ENCODE data around the gene MEIOC. TPM values are rescaled to one million over a fixed set of nuclear protein-coding genes. Genes with fewer than 3 reads are reported as not detected.
A peak's percentile ranks its signal among the peaks of the same experiment; 100 is the strongest.

Gene MEIOC
- 0.21 and 0.46 TPM in 2 replicates for total RNA-seq
- polyA plus RNA-seq = 1.1 and 2.3 TPM in 2 replicates

DNA sequence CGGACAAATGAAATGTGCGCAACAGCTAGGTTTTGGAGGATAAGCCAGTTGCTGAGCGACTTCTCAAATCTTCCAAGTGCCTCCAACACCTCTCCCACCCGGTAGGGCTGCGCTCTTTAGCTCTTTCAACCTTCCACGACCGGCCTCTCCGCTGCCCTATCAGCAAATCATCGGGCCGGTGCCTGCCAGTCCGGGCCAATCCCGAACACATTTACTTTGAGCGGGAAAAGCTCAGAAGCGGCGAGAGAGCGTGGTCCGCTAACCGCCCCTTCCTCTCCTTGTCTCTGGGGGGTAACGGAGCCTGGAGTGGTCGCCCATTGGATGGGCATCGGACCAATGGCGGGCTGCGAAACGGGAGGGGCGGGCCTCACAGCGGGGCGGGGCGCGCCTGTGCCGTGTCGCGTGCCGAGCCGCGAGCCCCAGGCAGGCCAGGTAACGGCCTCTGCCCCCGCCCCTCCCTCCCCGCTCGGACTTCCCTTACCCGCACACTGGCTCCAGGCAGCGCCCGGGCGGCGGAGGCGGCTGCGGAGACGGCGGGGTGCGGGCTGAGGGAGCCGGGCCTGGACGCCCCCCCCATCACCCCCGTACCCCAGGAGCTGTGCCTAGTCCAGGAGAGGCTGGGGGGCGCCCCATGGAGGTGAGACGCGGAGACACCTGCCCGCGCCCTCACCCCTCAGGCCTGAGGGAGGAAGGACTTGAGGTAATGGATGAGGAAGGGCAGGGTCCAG is at the start of gene MEIOC:
MEIOC (plus strand) TSS at position 486 of the 728 bp plus-strand sequence; CDS start at position 632, 146 bp downstream.
- H3K27ac ChIP-seq = no peak within 1 kb of the TSS
- TF ChIP-seq, protein P1, sequence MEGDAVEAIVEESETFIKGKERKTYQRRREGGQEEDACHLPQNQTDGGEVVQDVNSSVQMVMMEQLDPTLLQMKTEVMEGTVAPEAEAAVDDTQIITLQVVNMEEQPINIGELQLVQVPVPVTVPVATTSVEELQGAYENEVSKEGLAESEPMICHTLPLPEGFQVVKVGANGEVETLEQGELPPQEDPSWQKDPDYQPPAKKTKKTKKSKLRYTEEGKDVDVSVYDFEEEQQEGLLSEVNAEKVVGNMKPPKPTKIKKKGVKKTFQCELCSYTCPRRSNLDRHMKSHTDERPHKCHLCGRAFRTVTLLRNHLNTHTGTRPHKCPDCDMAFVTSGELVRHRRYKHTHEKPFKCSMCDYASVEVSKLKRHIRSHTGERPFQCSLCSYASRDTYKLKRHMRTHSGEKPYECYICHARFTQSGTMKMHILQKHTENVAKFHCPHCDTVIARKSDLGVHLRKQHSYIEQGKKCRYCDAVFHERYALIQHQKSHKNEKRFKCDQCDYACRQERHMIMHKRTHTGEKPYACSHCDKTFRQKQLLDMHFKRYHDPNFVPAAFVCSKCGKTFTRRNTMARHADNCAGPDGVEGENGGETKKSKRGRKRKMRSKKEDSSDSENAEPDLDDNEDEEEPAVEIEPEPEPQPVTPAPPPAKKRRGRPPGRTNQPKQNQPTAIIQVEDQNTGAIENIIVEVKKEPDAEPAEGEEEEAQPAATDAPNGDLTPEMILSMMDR (IDR thresholded peaks at IDR 0.05; ENCODE audit: low read depth, low read length) = no peak
- peaks cover 42% of the 10 kb centered on the region for H3K27me3 ChIP-seq
- H3K9me3 ChIP-seq (ENCODE audit: low read depth) = no peaks in the 10 kb centered on the region
- H3K4me3 ChIP-seq = peak within 1 kb of the TSS; percentile 7
- H3K36me3 ChIP-seq = no peaks in the 10 kb centered on the region
- no peaks in the 10 kb centered on the region for H3K4me1 ChIP-seq (ENCODE audit: low read depth)
- peak; percentile 22 to 48 for DNase-seq (ENCODE audit: low read depth in 1 of 2, low spot score in 1 of 2)

DNA sequence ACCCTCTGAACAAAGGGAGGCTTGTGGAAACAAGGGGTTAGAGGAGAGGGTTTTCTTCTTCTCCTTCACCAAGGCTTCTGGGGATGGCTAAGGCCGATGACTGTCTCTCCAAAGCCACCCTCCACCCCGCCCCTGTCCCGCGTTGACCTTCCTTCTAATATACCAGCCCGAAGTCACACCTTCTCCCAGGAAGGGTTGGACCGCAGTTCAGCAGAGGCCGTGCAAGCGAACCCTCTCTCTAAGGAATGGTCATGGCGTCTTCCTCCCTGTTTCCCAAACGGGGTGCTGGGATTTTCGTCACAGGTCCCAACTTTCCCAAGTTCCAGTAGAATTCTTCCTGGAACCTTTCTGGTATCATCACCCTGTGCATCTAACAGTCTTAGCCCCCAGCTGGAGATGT is 49.6 kb upstream of the MEIOC start:
- H3K4me3 ChIP-seq = no peak overlapping the region
- H3K36me3 ChIP-seq = no peaks in the 10 kb centered on the region
- TF ChIP-seq, protein P1 (IDR thresholded peaks at IDR 0.05; ENCODE audit: low read depth, low read length) = no peak
- H3K27me3 ChIP-seq = no peaks in the 10 kb centered on the region
- peaks cover 12% of the 10 kb centered on the region for H3K4me1 ChIP-seq (ENCODE audit: low read depth)
- no peak for DNase-seq (ENCODE audit: low read depth in 1 of 2, low spot score in 1 of 2)
- H3K27ac ChIP-seq = no peak overlapping the region
- H3K9me3 ChIP-seq (ENCODE audit: low read depth) = no peaks in the 10 kb centered on the region

DNA sequence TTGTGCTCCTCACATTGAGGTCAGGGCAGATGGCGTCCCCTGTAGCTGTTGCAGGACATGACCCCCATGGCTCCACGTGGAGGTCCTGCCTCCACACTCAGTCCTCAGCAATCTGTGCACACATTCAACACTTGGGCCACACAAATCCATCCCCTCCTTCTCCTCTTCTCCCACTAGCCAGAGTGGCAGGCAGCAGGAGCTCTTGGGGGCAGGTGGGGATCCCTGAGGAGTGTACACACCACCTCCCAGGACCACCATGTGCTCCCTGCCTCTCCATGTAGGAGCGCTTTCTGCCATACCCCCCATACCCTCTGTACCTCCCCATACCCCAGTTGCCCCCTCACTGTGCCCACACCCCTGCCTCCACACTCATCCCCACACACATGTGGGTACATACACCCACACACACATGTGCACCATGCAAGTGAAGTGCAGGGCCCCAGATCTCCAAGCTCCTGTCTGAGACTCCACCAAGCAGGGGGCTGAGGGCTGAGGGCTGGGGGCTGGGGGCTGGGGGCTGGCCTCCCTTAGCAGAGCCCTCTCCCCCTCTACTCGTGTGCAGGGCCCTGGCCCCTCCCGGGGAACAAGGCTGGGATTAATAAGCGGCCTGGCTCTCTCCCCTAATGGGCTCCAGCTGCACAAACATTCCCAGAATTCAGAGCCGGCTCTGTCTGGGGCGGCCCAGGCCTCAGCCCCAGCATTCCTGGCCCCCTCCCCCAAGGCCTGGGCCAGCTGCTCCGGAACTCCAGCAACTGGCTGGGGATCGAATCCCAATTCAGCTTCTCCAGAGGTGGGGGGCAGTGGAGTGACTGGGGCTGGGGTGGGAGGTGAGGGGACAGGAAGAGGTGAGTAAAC is 48.2 kb upstream of the MEIOC start:
- H3K27me3 ChIP-seq = no peaks in the 10 kb centered on the region
- no peak overlapping the region for H3K4me3 ChIP-seq
- DNase-seq (ENCODE audit: low read depth in 1 of 2, low spot score in 1 of 2) = peak in 1 of 2 donors; percentile 45
- TF ChIP-seq, protein P1 (IDR thresholded peaks at IDR 0.05; ENCODE audit: low read depth, low read length) = no peak
- peak overlapping the region; percentile 10 for H3K27ac ChIP-seq
- no peaks in the 10 kb centered on the region for H3K9me3 ChIP-seq (ENCODE audit: low read depth)
- no peaks in the 10 kb centered on the region for H3K36me3 ChIP-seq
- H3K4me1 ChIP-seq (ENCODE audit: low read depth) = peaks cover 12% of the 10 kb centered on the region

DNA sequence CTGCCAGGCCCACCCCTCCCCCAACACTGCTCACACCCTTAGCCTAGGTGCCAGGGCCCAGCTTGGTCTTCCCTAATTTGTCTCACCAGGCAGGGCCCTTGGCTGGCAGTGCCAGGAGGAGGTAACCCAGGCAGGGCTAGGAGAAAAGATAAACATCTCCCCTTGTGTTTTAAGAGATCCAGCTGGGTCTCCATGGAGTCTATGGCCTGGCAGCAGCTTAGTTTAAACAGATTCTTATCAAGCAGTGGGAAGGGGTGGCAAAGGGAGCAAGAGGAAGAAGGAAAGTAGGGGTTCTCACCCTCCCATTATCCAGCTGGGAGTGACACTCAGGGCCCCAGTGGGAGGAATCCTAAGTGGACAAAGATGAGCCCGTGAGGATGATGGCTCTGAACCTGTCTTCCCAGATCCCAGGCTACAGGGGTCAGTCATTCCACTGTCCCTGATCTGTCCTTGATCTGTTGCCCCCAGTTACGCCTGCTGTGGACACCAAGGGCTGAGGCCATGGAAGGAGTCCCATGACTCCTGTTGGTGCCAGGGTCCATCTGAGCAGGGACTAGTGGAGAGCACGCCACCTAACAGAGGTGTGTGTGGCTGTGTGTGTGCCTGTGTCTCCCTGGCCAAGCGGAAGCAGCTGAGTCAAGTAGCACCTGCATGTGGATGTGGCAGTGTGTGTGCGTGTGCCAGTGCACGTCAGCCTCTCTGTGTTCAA is 47.4 kb upstream of the MEIOC start:
- Histone ChIP-seq H3K4me3 (no peak overlapping the region), H3K4me1 (ENCODE audit: low read depth) (peaks cover 12% of the 10 kb centered on the region), H3K27me3 (no peaks in the 10 kb centered on the region), H3K36me3 (no peaks in the 10 kb centered on the region), H3K27ac (peak overlapping the region; percentile 10), H3K9me3 (ENCODE audit: low read depth) (no peaks in the 10 kb centered on the region)
- TF ChIP-seq, protein P1 (IDR thresholded peaks at IDR 0.05; ENCODE audit: low read depth, low read length) = no peak
- DNase-seq (ENCODE audit: low read depth in 1 of 2, low spot score in 1 of 2) = no peak

DNA sequence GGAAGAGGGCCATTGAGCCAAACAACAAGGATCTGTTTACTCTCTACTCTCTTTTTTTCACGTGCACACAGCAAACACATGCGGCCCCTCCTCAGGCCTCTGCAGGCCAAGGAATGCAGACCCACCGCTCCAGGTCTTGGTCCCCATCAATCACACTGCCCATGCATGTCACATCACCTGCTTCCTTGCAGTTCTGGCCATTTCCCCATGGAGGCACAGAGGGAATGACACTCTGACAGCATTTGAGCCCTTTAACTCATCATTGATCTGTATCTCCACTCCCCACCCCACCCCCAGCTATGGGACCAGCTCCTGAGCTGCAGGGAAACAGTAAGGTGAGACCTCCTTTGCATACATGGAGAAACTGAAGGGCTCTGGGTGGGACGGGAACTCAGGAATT is 45.9 kb upstream of the MEIOC start:
- Histone ChIP-seq H3K27ac (no peak overlapping the region), H3K9me3 (ENCODE audit: low read depth) (no peaks in the 10 kb centered on the region), H3K36me3 (no peaks in the 10 kb centered on the region), H3K4me3 (no peak overlapping the region), H3K4me1 (ENCODE audit: low read depth) (peaks cover 12% of the 10 kb centered on the region), H3K27me3 (no peaks in the 10 kb centered on the region)
- no peak for DNase-seq (ENCODE audit: low read depth in 1 of 2, low spot score in 1 of 2)
- TF ChIP-seq, protein P1 (IDR thresholded peaks at IDR 0.05; ENCODE audit: low read depth, low read length) = no peak

All from cardiac muscle cell (in vitro differentiated cells and primary cell).